ENCODE data around the gene CDCA8. TPM values are rescaled to one million over a fixed set of nuclear protein-coding genes. Genes with fewer than 3 reads are reported as not detected.

Gene CDCA8
- total RNA-seq, 1 experiment from 2014 or later: 48.5 TPM

DNA sequence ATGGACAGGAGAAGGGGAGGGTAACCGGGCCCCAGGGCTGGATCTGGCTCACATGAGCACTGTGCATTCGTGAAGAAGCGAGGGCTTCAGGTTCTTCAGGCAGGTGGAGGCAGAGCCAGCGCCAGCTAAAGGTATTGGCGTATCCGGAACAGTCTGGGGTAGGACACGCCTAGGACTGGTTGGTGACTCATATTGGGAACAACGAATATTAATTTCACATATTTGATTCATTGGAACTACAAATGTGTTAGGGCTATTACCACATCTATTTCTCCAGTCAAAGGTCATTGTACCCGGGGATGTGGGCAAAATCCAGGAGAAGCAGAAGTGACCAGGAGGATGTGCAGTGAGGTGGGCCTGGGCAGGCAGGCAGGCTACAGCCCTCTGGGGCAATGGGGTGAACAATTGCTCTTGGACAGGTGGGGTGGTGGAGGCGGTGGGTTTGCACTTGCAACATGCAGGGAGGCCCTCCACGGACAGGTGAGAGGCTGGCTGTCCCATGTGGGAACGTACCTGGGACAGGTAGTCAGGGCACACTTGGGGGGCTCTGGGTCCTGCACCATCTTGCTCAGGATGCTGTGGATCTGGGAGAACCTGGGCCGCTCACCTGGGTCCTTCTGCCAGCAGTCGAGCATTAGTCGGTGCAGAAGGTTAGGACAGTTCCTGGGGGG, 26.7 kb downstream of the CDCA8 start:
- no peak overlapping the region for H2AK5ac ChIP-seq (ENCODE audit: insufficient read length, low read length)
- H2BK120ac ChIP-seq (ENCODE audit: low read depth, low read length, poor library complexity, severe bottlenecking): no peak overlapping the region
- peaks cover 9 to 12% of the 10 kb centered on the region in 2 experiments; a peak in 3 of 4 replicates for H3K4me1 Mint-ChIP-seq
- H3K9me3 Mint-ChIP-seq: no peaks in the 10 kb centered on the region
- no peak overlapping the region for H3K4ac ChIP-seq (ENCODE audit: low read depth, low read length)
- no peak overlapping the region for H3K56ac ChIP-seq (ENCODE audit: insufficient read length, low read depth, low read length)
- H3K4me2 ChIP-seq (ENCODE audit: insufficient read depth, insufficient read length, low read length): no peak overlapping the region
- H3K14ac ChIP-seq (ENCODE audit: insufficient read depth, low read length): no peak overlapping the region
- TF ChIP-seq, protein P1, sequence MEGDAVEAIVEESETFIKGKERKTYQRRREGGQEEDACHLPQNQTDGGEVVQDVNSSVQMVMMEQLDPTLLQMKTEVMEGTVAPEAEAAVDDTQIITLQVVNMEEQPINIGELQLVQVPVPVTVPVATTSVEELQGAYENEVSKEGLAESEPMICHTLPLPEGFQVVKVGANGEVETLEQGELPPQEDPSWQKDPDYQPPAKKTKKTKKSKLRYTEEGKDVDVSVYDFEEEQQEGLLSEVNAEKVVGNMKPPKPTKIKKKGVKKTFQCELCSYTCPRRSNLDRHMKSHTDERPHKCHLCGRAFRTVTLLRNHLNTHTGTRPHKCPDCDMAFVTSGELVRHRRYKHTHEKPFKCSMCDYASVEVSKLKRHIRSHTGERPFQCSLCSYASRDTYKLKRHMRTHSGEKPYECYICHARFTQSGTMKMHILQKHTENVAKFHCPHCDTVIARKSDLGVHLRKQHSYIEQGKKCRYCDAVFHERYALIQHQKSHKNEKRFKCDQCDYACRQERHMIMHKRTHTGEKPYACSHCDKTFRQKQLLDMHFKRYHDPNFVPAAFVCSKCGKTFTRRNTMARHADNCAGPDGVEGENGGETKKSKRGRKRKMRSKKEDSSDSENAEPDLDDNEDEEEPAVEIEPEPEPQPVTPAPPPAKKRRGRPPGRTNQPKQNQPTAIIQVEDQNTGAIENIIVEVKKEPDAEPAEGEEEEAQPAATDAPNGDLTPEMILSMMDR (conservative IDR thresholded peaks at IDR 0.05): no peak
- no peak overlapping the region for H4K8ac ChIP-seq (replicated peaks; ENCODE audit: insufficient read length, low read depth, low read length)
- H2BK12ac ChIP-seq (ENCODE audit: insufficient read length, low read depth, low read length): no peak overlapping the region
- no peak overlapping the region for H4K91ac ChIP-seq (ENCODE audit: insufficient read length, low read depth, low read length)
- no peaks in the 10 kb centered on the region for H3K4me1 ChIP-seq (ENCODE audit: insufficient read depth, low read length)
- no peaks in the 10 kb centered on the region for H3K79me2 ChIP-seq (ENCODE audit: insufficient read depth, low read length)
- no peaks in the 10 kb centered on the region for H3K36me3 Mint-ChIP-seq (ENCODE audit: insufficient read depth in 1 of 3, low read depth in 3 of 3)
- no peak overlapping the region for H3K4me3 Mint-ChIP-seq
- H3T11ph ChIP-seq (ENCODE audit: low read length): no peak overlapping the region
- no peaks in the 10 kb centered on the region for H3K9me3 ChIP-seq (ENCODE audit: control insufficient read depth, low read depth, low read length)
- no CpG with 5 or more reads among the region's 15 CpGs for WGBS (ENCODE audit: extremely low coverage, insufficient read length, low lambda C conversion rate)
- H3K27me3 Mint-ChIP-seq (ENCODE audit: low read depth): peaks cover 2% of the 10 kb centered on the region
- no peak overlapping the region for H2BK15ac ChIP-seq (ENCODE audit: low read depth, low read length)
- H4K20me1 ChIP-seq (ENCODE audit: control insufficient read depth, insufficient read depth, insufficient read length): no peaks in the 10 kb centered on the region
- no peak for DNase-seq
- no peak overlapping the region for H4K5ac ChIP-seq (ENCODE audit: insufficient read length, low read depth, low read length)
- H2BK20ac ChIP-seq (ENCODE audit: low read depth, low read length, poor library complexity, severe bottlenecking): no peak overlapping the region
- H3K79me1 ChIP-seq (ENCODE audit: insufficient read depth, low read depth, low read length, poor library complexity, severe bottlenecking): no peaks in the 10 kb centered on the region
- H2BK5ac ChIP-seq (ENCODE audit: insufficient read length, low read length): no peak overlapping the region
- H3K18ac ChIP-seq (ENCODE audit: insufficient read length, low read depth, low read length): no peak overlapping the region
- no peak overlapping the region for H3K9ac ChIP-seq (ENCODE audit: extremely low read depth, insufficient read length, low read length)
- no peak overlapping the region for H3K27ac ChIP-seq (ENCODE audit: insufficient read length, low read depth, low read length)
- H2AFZ ChIP-seq (ENCODE audit: low read length): no peak overlapping the region
- no peaks in the 10 kb centered on the region for H3K27me3 ChIP-seq (ENCODE audit: insufficient read depth, low read length)
- no peak overlapping the region for H3K27ac Mint-ChIP-seq
- no peaks in the 10 kb centered on the region for H3K23me2 ChIP-seq (ENCODE audit: insufficient read length, low read depth, low read length, poor library complexity, severe bottlenecking)
- H3K23ac ChIP-seq (ENCODE audit: insufficient read length, low read depth, low read length): no peak overlapping the region
